HepG2 (cell line): Measurements from ENCODE around the gene CCDC177. TPM values are rescaled to one million over a fixed set of nuclear protein-coding genes. Genes with fewer than 3 reads are reported as not detected.

Experiments used
- ATAC-seq: fragments of 200-7000 bp; cut with Tn5 transposase; 3 replicates; pipeline ENCODE4 v1.9.1; 2020; ENCODE audit warnings: mild to moderate bottlenecking, moderate library complexity
- BruUV-seq: library from RNA; stranded (reverse); fragments of 400-500 nt; replicated peaks from 2 replicates; lab custom pipeline; 2021; lab: Mats Ljungman, UMichigan
- CTCF ChIA-PET: fragments of 300-600 bp; formaldehyde crosslinking; extraction: SDS; loops from one replicate; lab custom pipeline; 2021; ENCODE audit warnings: low total read pairs, inconsistent platforms, low intra/inter-chr PET ratio; lab: Yijun Ruan, JAX
- POLR2A ChIA-PET: fragments of 350-600 bp; sonication (Branson Sonifier 250); formaldehyde crosslinking; loops from one replicate; lab custom pipeline; 2020; ENCODE audit warnings: antibody characterized with exemption, inconsistent platforms; lab: Yijun Ruan, JAX
- DNase-seq: peaks from one replicate; pipeline ENCODE4 v3.0.0-alpha.2; 2015; ENCODE audit warnings: low spot score
- FAIRE-seq: peaks from 3 replicates; lab custom pipeline; 2011; peaks lifted over from hg19 to GRCh38; lab: Jason Lieb, UNC
- H2AFZ ChIP-seq: one replicate; pipeline ENCODE4 v1.6.1; 2011; ENCODE audit warnings: low read length, inconsistent platforms
- H3K27ac ChIP-seq: fragments of 300-600 bp; 3 replicates; pipeline ENCODE4 v1.8.0; 2011; ENCODE audit warnings: mixed run types, mild to moderate bottlenecking, mixed read lengths, low read length, inconsistent platforms; ENCODE audit not compliant: insufficient read depth; ENCODE audit errors: extremely low read length
- H3K27me3 ChIP-seq, 2 experiments: fragments of 200-600 bp in 1 of 2; 2 replicates in 1 of 2; 3 replicates in 1 of 2; pipeline versions ENCODE4 v1.6.0 to v1.8.0; 2011; ENCODE audit warnings: low read length in 2 of 2, mild to moderate bottlenecking in 2 of 2, moderate library complexity in 2 of 2, inconsistent platforms in 1 of 2; ENCODE audit not compliant: insufficient read depth in 2 of 2, control insufficient read depth in 1 of 2
- H3K36me3 ChIP-seq, 2 experiments: fragments of 200-600 bp in 1 of 2; replicated peaks in 1 of 2; 2 replicates in 1 of 2; 3 replicates in 1 of 2; pipeline versions ENCODE4 v1.5.1 to v1.8.0; 2011; ENCODE audit warnings: low read length in 2 of 2, inconsistent platforms in 1 of 2; ENCODE audit not compliant: insufficient read depth in 2 of 2, control insufficient read depth in 1 of 2
- H3K4me1 ChIP-seq: 2 replicates; pipeline ENCODE4 v1.5.1; 2012; ENCODE audit warnings: low read length, inconsistent platforms; ENCODE audit not compliant: insufficient read depth
- H3K4me2 ChIP-seq: 2 replicates; pipeline ENCODE4 v1.6.0; 2011; ENCODE audit warnings: low read depth, low read length, inconsistent platforms
- H3K4me3 ChIP-seq, 3 experiments: fragments of 200-600 bp in 1 of 3; sonication (generic), shearing (Covaris generic) in 1 of 3; replicated peaks in 1 of 3; 2 replicates each; pipeline ENCODE4 v1.5.1; 2011 to 2016; ENCODE audit warnings: low read length in 3 of 3, inconsistent platforms in 2 of 3, low read depth in 2 of 3, mild to moderate bottlenecking in 2 of 3, control low read depth in 1 of 3, mixed read lengths in 1 of 3; ENCODE audit not compliant: insufficient read depth in 1 of 3
- H3K79me2 ChIP-seq: one replicate; pipeline ENCODE4 v1.6.1; 2011; ENCODE audit warnings: low read length, inconsistent platforms; ENCODE audit not compliant: insufficient read depth
- H3K9ac ChIP-seq: 2 replicates; pipeline ENCODE4 v1.6.0; 2011; ENCODE audit warnings: mild to moderate bottlenecking, low read depth, low read length, inconsistent platforms; ENCODE audit not compliant: insufficient read depth
- H3K9me3 ChIP-seq: 2 replicates; pipeline ENCODE4 v1.5.1; 2012; ENCODE audit warnings: mild to moderate bottlenecking, low read length
- H4K20me1 ChIP-seq: 2 replicates; pipeline ENCODE4 v1.6.0; 2011; ENCODE audit warnings: inconsistent platforms, mild to moderate bottlenecking, low read length, moderate library complexity; ENCODE audit not compliant: insufficient read depth
- CBX2 ChIP-seq, 2 experiments: fragments of 200-600 bp in 1 of 2; sonication (generic); formaldehyde crosslinking in 1 of 2; IDR thresholded peaks; 2 replicates each; pipeline versions ENCODE4 v1.7.0 to v1.8.1; 2018 to 2022; ENCODE audit warnings: low read depth in 2 of 2, low read length in 1 of 2, mild to moderate bottlenecking in 1 of 2, missing genetic modification reagents in 1 of 2
- CENPT ChIP-seq: sonication (generic); formaldehyde crosslinking; IDR thresholded peaks from 2 replicates; pipeline ENCODE4 v1.8.0; 2022; ENCODE audit warnings: low read depth, mild to moderate bottlenecking, moderate library complexity, missing genetic modification reagents
- FOSL2 ChIP-seq: sonication (generic); formaldehyde crosslinking; IDR thresholded peaks from 2 replicates; pipeline ENCODE4 v1.4.0; 2020; ENCODE audit warnings: missing genetic modification reagents
- FOXO1 ChIP-seq: sonication (generic); formaldehyde crosslinking; IDR thresholded peaks from 2 replicates; pipeline ENCODE4 v1.4.0; 2020; ENCODE audit warnings: missing genetic modification reagents
- FOXP1 ChIP-seq, 2 experiments: fragments of 450-650 bp in 1 of 2; IDR thresholded peaks; 2 replicates each; pipeline ENCODE4 v1.6.1; 2017 to 2018; ENCODE audit warnings: antibody characterized with exemption in 1 of 2
- IKZF1 ChIP-seq: fragments of 450-650 bp; IDR thresholded peaks from 2 replicates; pipeline ENCODE4 v1.7.1; 2016
- MLX ChIP-seq: IDR thresholded peaks from 2 replicates; pipeline ENCODE4 v1.6.1; 2016
- NPAS2 ChIP-seq: sonication (generic); formaldehyde crosslinking; IDR thresholded peaks from 2 replicates; pipeline ENCODE4 v1.8.0; 2022; ENCODE audit warnings: mild to moderate bottlenecking, missing genetic modification reagents, borderline replicate concordance
- SIN3A ChIP-seq: IDR thresholded peaks from 2 replicates; pipeline ENCODE4 v1.6.1; 2011; ENCODE audit warnings: low read depth, mild to moderate bottlenecking, control low read depth, low read length, borderline replicate concordance
- SMYD3 ChIP-seq: sonication (generic); formaldehyde crosslinking; IDR thresholded peaks from 2 replicates; pipeline ENCODE4 v1.8.1; 2023; ENCODE audit warnings: mild to moderate bottlenecking, missing genetic modification reagents
- SNAI1 ChIP-seq: sonication (generic); formaldehyde crosslinking; IDR thresholded peaks from 2 replicates; pipeline ENCODE4 v1.5.0; 2020; ENCODE audit warnings: mild to moderate bottlenecking, missing genetic modification reagents, borderline replicate concordance
- ZBTB37 ChIP-seq: sonication (generic); formaldehyde crosslinking; IDR thresholded peaks from 2 replicates; pipeline ENCODE4 v1.4.0; 2020; ENCODE audit warnings: mild to moderate bottlenecking, missing genetic modification reagents
- ZKSCAN8 ChIP-seq: IDR thresholded peaks from 2 replicates; pipeline ENCODE4 v1.6.1; 2016; ENCODE audit warnings: borderline replicate concordance, missing genetic modification reagents, missing compliant biosample characterization
- ZNF207 ChIP-seq: fragments of 450-650 bp; IDR thresholded peaks from 2 replicates; pipeline ENCODE4 v1.6.1; 2016; ENCODE audit warnings: antibody characterized with exemption, borderline replicate concordance
- ZNF33B ChIP-seq: sonication (generic); formaldehyde crosslinking; IDR thresholded peaks from 2 replicates; pipeline ENCODE4 v1.5.1; 2020; ENCODE audit warnings: mild to moderate bottlenecking, missing genetic modification reagents
- ZNF562 ChIP-seq: sonication (generic); formaldehyde crosslinking; IDR thresholded peaks from 2 replicates; pipeline ENCODE4 v1.8.0; 2022; ENCODE audit warnings: missing genetic modification reagents, borderline replicate concordance
- ZNF589 ChIP-seq: sonication (generic); formaldehyde crosslinking; conservative IDR thresholded peaks from 2 replicates; pipeline ENCODE4 v1.8.0; 2022; ENCODE audit warnings: mild to moderate bottlenecking, moderate library complexity, missing genetic modification reagents
- ZNF704 ChIP-seq: sonication (generic); formaldehyde crosslinking; IDR thresholded peaks from 2 replicates; pipeline ENCODE4 v1.8.1; 2023; ENCODE audit warnings: mild to moderate bottlenecking, inconsistent platforms, moderate library complexity, missing genetic modification reagents, borderline replicate concordance
- in situ Hi-C: cut with HindIII; loops from 2 replicates; pipeline ENCODE4 v1.10.0; 2017; ENCODE audit warnings: low pct_unique_long_range_greater_than_20kb; ENCODE audit not compliant: extremely low pct_ligation_motif_present
- intact Hi-C: fragments of 100-400 bp; cut with micrococcal nuclease; formaldehyde crosslinking; loops from one replicate; pipeline ENCODE4 v1.10.0; 2022; ENCODE audit not compliant: unreplicated experiment
- polyA plus RNA-seq, 8 experiments: library from polyadenylated mRNA; depleted of rRNA in 3 of 8; stranded (reverse) in 7 of 8; unstranded in 1 of 8; fragments of >200 nt; fragmentation: Illumina TruSeq in 4 of 8; extraction: Trizol in 4 of 8; gene quantifications; 2 replicates each; pipeline versions ENCODE4 v1.2.1 to v1.2.3, GENCODE V29; 2011 to 2016; ENCODE audit warnings: low read depth in 4 of 8, missing spikeins in 1 of 8, mixed read lengths in 1 of 8; ENCODE audit not compliant: insufficient read depth in 1 of 8
- total RNA-seq, 5 experiments: library from RNA; depleted of rRNA; stranded (reverse); fragments of >200 nt; fragmentation: Illumina TruSeq; extraction: Trizol; gene quantifications; 2 replicates each; pipeline ENCODE4 v1.2.3, GENCODE V29; 2016; ENCODE audit warnings: low read depth in 1 of 5

CCDC177 gene
- total and polyA plus RNA-seq, 2 of the 13 experiments (the other 11 are each of a cell fraction or from before 2014, with no cell fraction given) = not detected

GRCh38 chr14:69561893-69562292 lies 12.8 kb downstream of the CCDC177 start:
- Histone ChIP-seq H3K9me3 (no peaks in the 10 kb centered on the region), H3K79me2 (no peaks in the 10 kb centered on the region), H4K20me1 (no peaks in the 10 kb centered on the region), H2AFZ (no peak overlapping the region), H3K4me3 (no peak overlapping the region), H3K4me1 (no peaks in the 10 kb centered on the region), H3K9ac (no peak overlapping the region), H3K36me3 (no peaks in the 10 kb centered on the region), H3K27me3 (peaks cover 0 to 51% of the 10 kb centered on the region in 2 experiments; a peak in 4 of 5 replicates), H3K27ac (no peak overlapping the region), H3K4me2 (no peak overlapping the region)
- POLR2A ChIA-PET = no interaction called here
- intact Hi-C loops (no loop called here), in situ Hi-C loops (no loop called here)
- FAIRE-seq = no peak
- DNase-seq = no peak
- no peak for ATAC-seq
- no TSS peak for BruUV-seq
- CTCF ChIA-PET = no interaction called here
- TF ChIP-seq ZNF562 (CRISPR knock-in tag) (no peak), FOXP1 (IDR thresholded peaks at IDR 0.05) (no peak), FOXP1 (CRISPR knock-in tag; IDR thresholded peaks at IDR 0.05) (no peak), FOSL2 (no peak), SMYD3 (no peak), SIN3A (no peak), FOXO1 (CRISPR knock-in tag) (no peak), CBX2 (IDR thresholded peaks at IDR 0.05; ENCODE audit: low read depth, low read length) (no peak), CBX2 (CRISPR knock-in tag; IDR thresholded peaks at IDR 0.05; ENCODE audit: low read depth) (no peak), NPAS2 (no peak), ZKSCAN8 (CRISPR knock-in tag) (no peak), ZBTB37 (CRISPR knock-in tag) (no peak), ZNF704 (CRISPR knock-in tag) (no peak), ZNF33B (CRISPR knock-in tag) (no peak), ZNF207 (no peak), IKZF1 (no peak), MLX (no peak), SNAI1 (CRISPR knock-in tag) (no peak), ZNF589 (no peak), CENPT (CRISPR knock-in tag) (no peak)
